ENCODE results near the gene ANKRA2. TPM values are rescaled to one million over a fixed set of nuclear protein-coding genes. Genes with fewer than 3 reads are reported as not detected.

ANKRA2 gene
- total and polyA plus RNA-seq, 7 donors: 5.0 to 12.2 (median 8.8) TPM

- 36 to 45% (median 44%) methylated on average over 2 of the region's 2 CpGs for WGBS, 3 donors
- no peak overlapping the region for H3K4me3 ChIP-seq
- H3K27me3 ChIP-seq (ENCODE audit: insufficient read depth in 3 of 3, low read length in 2 of 3): no peaks in the 10 kb centered on the region
- H3K4me1 ChIP-seq: no peaks in the 10 kb centered on the region
- H3K27ac ChIP-seq: no peak overlapping the region
- TF ChIP-seq, protein P1, sequence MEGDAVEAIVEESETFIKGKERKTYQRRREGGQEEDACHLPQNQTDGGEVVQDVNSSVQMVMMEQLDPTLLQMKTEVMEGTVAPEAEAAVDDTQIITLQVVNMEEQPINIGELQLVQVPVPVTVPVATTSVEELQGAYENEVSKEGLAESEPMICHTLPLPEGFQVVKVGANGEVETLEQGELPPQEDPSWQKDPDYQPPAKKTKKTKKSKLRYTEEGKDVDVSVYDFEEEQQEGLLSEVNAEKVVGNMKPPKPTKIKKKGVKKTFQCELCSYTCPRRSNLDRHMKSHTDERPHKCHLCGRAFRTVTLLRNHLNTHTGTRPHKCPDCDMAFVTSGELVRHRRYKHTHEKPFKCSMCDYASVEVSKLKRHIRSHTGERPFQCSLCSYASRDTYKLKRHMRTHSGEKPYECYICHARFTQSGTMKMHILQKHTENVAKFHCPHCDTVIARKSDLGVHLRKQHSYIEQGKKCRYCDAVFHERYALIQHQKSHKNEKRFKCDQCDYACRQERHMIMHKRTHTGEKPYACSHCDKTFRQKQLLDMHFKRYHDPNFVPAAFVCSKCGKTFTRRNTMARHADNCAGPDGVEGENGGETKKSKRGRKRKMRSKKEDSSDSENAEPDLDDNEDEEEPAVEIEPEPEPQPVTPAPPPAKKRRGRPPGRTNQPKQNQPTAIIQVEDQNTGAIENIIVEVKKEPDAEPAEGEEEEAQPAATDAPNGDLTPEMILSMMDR (IDR thresholded peaks at IDR 0.05): no peak
- DNase-seq (no peak), ATAC-seq (no peak)
- H3K9me3 ChIP-seq: no peaks in the 10 kb centered on the region
- H3K36me3 ChIP-seq (ENCODE audit: insufficient read depth in 1 of 2, low read depth in 1 of 2): peaks cover 7 to 48% of the 10 kb centered on the region in 2 donors
- intact Hi-C loops (cut with DNase I): loop anchor here in 1 of 2 donors (10.0 kb wide), 1 partner anchor 58 kb away; the partner anchor contains the start of genes ANKRA2 and UTP15
These were observed 58.4 kb downstream of the ANKRA2 start for GRCh38 chr5:73507062-73507461.

- H3K36me3 ChIP-seq (ENCODE audit: insufficient read depth in 1 of 2, low read depth in 1 of 2): peaks cover 8 to 54% of the 10 kb centered on the region in 2 donors
- H3K4me1 ChIP-seq: no peaks in the 10 kb centered on the region
- intact Hi-C loops (cut with DNase I): loop anchor here in 1 of 2 donors (10.0 kb wide), 1 partner anchor 58 kb away; the partner anchor contains the start of genes ANKRA2 and UTP15
- ATAC-seq (no peak), DNase-seq (no peak)
- no peak overlapping the region for H3K27ac ChIP-seq
- H3K4me3 ChIP-seq: no peak overlapping the region
- WGBS, 3 donors: 86 to 93% (median 87%) methylated on average over 5 of the region's 5 CpGs
- TF ChIP-seq, protein P1 (IDR thresholded peaks at IDR 0.05): no peak
- H3K9me3 ChIP-seq: no peaks in the 10 kb centered on the region
- H3K27me3 ChIP-seq (ENCODE audit: insufficient read depth in 3 of 3, low read length in 2 of 3): no peaks in the 10 kb centered on the region
These were observed 58.9 kb downstream of the ANKRA2 start for GRCh38 chr5:73506459-73506955.

Other genes with a start within 250 kb of the ANKRA2 start
- gene FOXD1, start 116.9 kb downstream of the ANKRA2 start, total RNA-seq: under 1 TPM in 3 of 4 donors, not detected in 1; 0.36 to 0.94 (median 0.71) TPM
- gene FOXD1, start 116.9 kb downstream of the ANKRA2 start, polyA plus RNA-seq: under 1 TPM; 0.15 to 0.29 (median 0.17) TPM
- gene BTF3, start 67.2 kb downstream of the ANKRA2 start, total RNA-seq: 100 to 1,000 TPM; 451 to 591 (median 525) TPM
- gene BTF3, start 67.2 kb downstream of the ANKRA2 start, polyA plus RNA-seq: 1,000 to 10,000 TPM in 1 of 3 donors, 100 to 1,000 TPM in 2; 664 to 1,021 (median 727) TPM
- gene UTP15, start 104 bp upstream of the ANKRA2 start, total RNA-seq: 10 to 100 TPM; 12.4 to 21.2 (median 17.6) TPM
- gene UTP15, start 104 bp upstream of the ANKRA2 start, polyA plus RNA-seq: 10 to 100 TPM in 1 of 3 donors, 1 to 10 TPM in 2; 7.9 to 11.7 (median 9.4) TPM
- gene ARHGEF28, start 60.6 kb upstream of the ANKRA2 start, total RNA-seq: 1 to 10 TPM in 3 of 4 donors, under 1 TPM in 1; 0.69 to 1.3 (median 1.1) TPM
- under 1 TPM; 0.39 to 1.00 (median 0.93) TPM for gene ARHGEF28, start 60.6 kb upstream of the ANKRA2 start, polyA plus RNA-seq